Measurements from ENCODE around the gene APOL1.

Gene APOL1

GRCh38 chr22:36211237-36211861 lies 41.6 kb upstream of the APOL1 start:
- H3K9me3 ChIP-seq (ENCODE audit: control insufficient read depth, insufficient read depth, low read depth, low read length): peaks cover 28% of the 10 kb centered on the region
- no peak overlapping the region for H3K27ac ChIP-seq (ENCODE audit: low read depth, low read length)
- no peak overlapping the region for H3K4me3 ChIP-seq (ENCODE audit: low read depth, low read length)
- no peak overlapping the region for H3K9ac ChIP-seq (ENCODE audit: low read length)
- no peaks in the 10 kb centered on the region; the same call in 1 of the 2 replicates for H3K27me3 ChIP-seq (ENCODE audit: control insufficient read depth, insufficient read depth, low read length)
- no peaks in the 10 kb centered on the region for H3K4me1 ChIP-seq (ENCODE audit: control insufficient read depth, insufficient read depth, low read length)
- H3K36me3 ChIP-seq (ENCODE audit: control insufficient read depth, insufficient read depth, low read length): no peaks in the 10 kb centered on the region

GRCh38 chr22:36212901-36213300 lies 40.0 kb upstream of the APOL1 start:
- Histone ChIP-seq H3K27me3 (ENCODE audit: control insufficient read depth, insufficient read depth, low read length) (peaks cover 2% of the 10 kb centered on the region; the same call in 1 of the 2 replicates), H3K36me3 (ENCODE audit: control insufficient read depth, insufficient read depth, low read length) (no peaks in the 10 kb centered on the region), H3K4me3 (ENCODE audit: low read depth, low read length) (no peak overlapping the region), H3K9ac (ENCODE audit: low read length) (no peak overlapping the region), H3K9me3 (ENCODE audit: control insufficient read depth, insufficient read depth, low read depth, low read length) (peaks cover 28% of the 10 kb centered on the region), H3K4me1 (ENCODE audit: control insufficient read depth, insufficient read depth, low read length) (no peaks in the 10 kb centered on the region), H3K27ac (ENCODE audit: low read depth, low read length) (no peak overlapping the region)

GRCh38 chr22:36213586-36213985 lies 39.3 kb upstream of the APOL1 start:
- no peak overlapping the region for H3K9ac ChIP-seq (ENCODE audit: low read length)
- H3K27ac ChIP-seq (ENCODE audit: low read depth, low read length): no peak overlapping the region
- H3K36me3 ChIP-seq (ENCODE audit: control insufficient read depth, insufficient read depth, low read length): no peaks in the 10 kb centered on the region
- no peaks in the 10 kb centered on the region for H3K4me1 ChIP-seq (ENCODE audit: control insufficient read depth, insufficient read depth, low read length)
- H3K27me3 ChIP-seq (ENCODE audit: control insufficient read depth, insufficient read depth, low read length): peaks cover 2% of the 10 kb centered on the region; the same call in 1 of the 2 replicates
- H3K9me3 ChIP-seq (ENCODE audit: control insufficient read depth, insufficient read depth, low read depth, low read length): peaks cover 24% of the 10 kb centered on the region
- H3K4me3 ChIP-seq (ENCODE audit: low read depth, low read length): no peak overlapping the region

GRCh38 chr22:36215981-36216380 lies 37.0 kb upstream of the APOL1 start:
- H3K9me3 ChIP-seq (ENCODE audit: control insufficient read depth, insufficient read depth, low read depth, low read length): 0 out of 2 replicates have a peak, but pooled peaks cover 4% of the 10 kb centered on the region
- H3K4me3 ChIP-seq (ENCODE audit: low read depth, low read length): no peak overlapping the region
- H3K27me3 ChIP-seq (ENCODE audit: control insufficient read depth, insufficient read depth, low read length): peaks cover 2% of the 10 kb centered on the region; the same call in 1 of the 2 replicates
- no peak overlapping the region for H3K27ac ChIP-seq (ENCODE audit: low read depth, low read length)
- H3K9ac ChIP-seq (ENCODE audit: low read length): no peak overlapping the region
- H3K36me3 ChIP-seq (ENCODE audit: control insufficient read depth, insufficient read depth, low read length): no peaks in the 10 kb centered on the region
- no peaks in the 10 kb centered on the region for H3K4me1 ChIP-seq (ENCODE audit: control insufficient read depth, insufficient read depth, low read length)

- H3K27me3 ChIP-seq (ENCODE audit: control insufficient read depth, insufficient read depth, low read length): peaks cover 2% of the 10 kb centered on the region; the same call in 1 of the 2 replicates
- no peak overlapping the region for H3K9ac ChIP-seq (ENCODE audit: low read length)
- no peaks in the 10 kb centered on the region for H3K9me3 ChIP-seq (ENCODE audit: control insufficient read depth, insufficient read depth, low read depth, low read length)
- no peak overlapping the region for H3K27ac ChIP-seq (ENCODE audit: low read depth, low read length)
- no peaks in the 10 kb centered on the region for H3K36me3 ChIP-seq (ENCODE audit: control insufficient read depth, insufficient read depth, low read length)
- H3K4me3 ChIP-seq (ENCODE audit: low read depth, low read length): no peak overlapping the region
- 0 out of 2 replicates have a peak, but pooled peaks cover 3% of the 10 kb centered on the region for H3K4me1 ChIP-seq (ENCODE audit: control insufficient read depth, insufficient read depth, low read length)
Observed at GRCh38 chr22:36218648-36219193, 34.2 kb upstream of the APOL1 start.

- no peaks in the 10 kb centered on the region for H3K36me3 ChIP-seq (ENCODE audit: control insufficient read depth, insufficient read depth, low read length)
- no peak overlapping the region for H3K4me3 ChIP-seq (ENCODE audit: low read depth, low read length)
- H3K9ac ChIP-seq (ENCODE audit: low read length): peak overlapping the region; percentile 0
- 0 out of 2 replicates have a peak, but pooled peaks cover 3% of the 10 kb centered on the region for H3K4me1 ChIP-seq (ENCODE audit: control insufficient read depth, insufficient read depth, low read length)
- H3K27me3 ChIP-seq (ENCODE audit: control insufficient read depth, insufficient read depth, low read length): 0 out of 2 replicates have a peak, but pooled peaks cover 2% of the 10 kb centered on the region
- no peaks in the 10 kb centered on the region for H3K9me3 ChIP-seq (ENCODE audit: control insufficient read depth, insufficient read depth, low read depth, low read length)
- H3K27ac ChIP-seq (ENCODE audit: low read depth, low read length): no peak overlapping the region
Observed at GRCh38 chr22:36220451-36220921, 32.4 kb upstream of the APOL1 start.

- no peak overlapping the region for H3K4me3 ChIP-seq (ENCODE audit: low read depth, low read length)
- H3K9me3 ChIP-seq (ENCODE audit: control insufficient read depth, insufficient read depth, low read depth, low read length): no peaks in the 10 kb centered on the region
- no peaks in the 10 kb centered on the region for H3K36me3 ChIP-seq (ENCODE audit: control insufficient read depth, insufficient read depth, low read length)
- 0 out of 2 replicates have a peak, but pooled peaks cover 3% of the 10 kb centered on the region for H3K4me1 ChIP-seq (ENCODE audit: control insufficient read depth, insufficient read depth, low read length)
- H3K9ac ChIP-seq (ENCODE audit: low read length): no peak overlapping the region
- H3K27me3 ChIP-seq (ENCODE audit: control insufficient read depth, insufficient read depth, low read length): 0 out of 2 replicates have a peak, but pooled peaks cover 2% of the 10 kb centered on the region
- no peak overlapping the region for H3K27ac ChIP-seq (ENCODE audit: low read depth, low read length)
Observed at GRCh38 chr22:36221799-36222751, 30.9 kb upstream of the APOL1 start.

- no peak overlapping the region for H3K4me3 ChIP-seq (ENCODE audit: low read depth, low read length)
- H3K9ac ChIP-seq (ENCODE audit: low read length): no peak overlapping the region
- no peaks in the 10 kb centered on the region for H3K9me3 ChIP-seq (ENCODE audit: control insufficient read depth, insufficient read depth, low read depth, low read length)
Observed at GRCh38 chr22:36222887-36223450, 30.0 kb upstream of the APOL1 start.

GRCh38 chr22:36223504-36223903 lies 29.4 kb upstream of the APOL1 start:
- Histone ChIP-seq H3K27me3 (ENCODE audit: control insufficient read depth, insufficient read depth, low read length) (no peaks in the 10 kb centered on the region), H3K9me3 (ENCODE audit: control insufficient read depth, insufficient read depth, low read depth, low read length) (no peaks in the 10 kb centered on the region), H3K4me1 (ENCODE audit: control insufficient read depth, insufficient read depth, low read length) (0 out of 2 replicates have a peak, but pooled peaks cover 3% of the 10 kb centered on the region), H3K9ac (ENCODE audit: low read length) (no peak overlapping the region), H3K4me3 (ENCODE audit: low read depth, low read length) (no peak overlapping the region), H3K36me3 (ENCODE audit: control insufficient read depth, insufficient read depth, low read length) (peaks cover 9% of the 10 kb centered on the region; the same call in 1 of the 2 replicates), H3K27ac (ENCODE audit: low read depth, low read length) (no peak overlapping the region)

More at GRCh38 chr22:36222887-36223450, 30.0 kb upstream of the APOL1 start:
- peaks cover 7% of the 10 kb centered on the region; the same call in 1 of the 2 replicates for H3K36me3 ChIP-seq (ENCODE audit: control insufficient read depth, insufficient read depth, low read length)
- 0 out of 2 replicates have a peak, but pooled peaks cover 3% of the 10 kb centered on the region for H3K4me1 ChIP-seq (ENCODE audit: control insufficient read depth, insufficient read depth, low read length)
- H3K27me3 ChIP-seq (ENCODE audit: control insufficient read depth, insufficient read depth, low read length): no peaks in the 10 kb centered on the region
- H3K27ac ChIP-seq (ENCODE audit: low read depth, low read length): no peak overlapping the region

GRCh38 chr22:36224245-36224644 lies 28.7 kb upstream of the APOL1 start:
- H3K36me3 ChIP-seq (ENCODE audit: control insufficient read depth, insufficient read depth, low read length): peaks cover 11% of the 10 kb centered on the region; the same call in 1 of the 2 replicates
- H3K27ac ChIP-seq (ENCODE audit: low read depth, low read length): no peak overlapping the region
- H3K9me3 ChIP-seq (ENCODE audit: control insufficient read depth, insufficient read depth, low read depth, low read length): no peaks in the 10 kb centered on the region
- 0 out of 2 replicates have a peak, but pooled peaks cover 3% of the 10 kb centered on the region for H3K4me1 ChIP-seq (ENCODE audit: control insufficient read depth, insufficient read depth, low read length)
- no peaks in the 10 kb centered on the region for H3K27me3 ChIP-seq (ENCODE audit: control insufficient read depth, insufficient read depth, low read length)
- H3K4me3 ChIP-seq (ENCODE audit: low read depth, low read length): no peak overlapping the region
- no peak overlapping the region for H3K9ac ChIP-seq (ENCODE audit: low read length)

All from HUES6 (cell line).